GM12878 (cell line): ENCODE measurements around the gene ABCC5. TPM values are rescaled to one million over a fixed set of nuclear protein-coding genes. Genes with fewer than 3 reads are reported as not detected.
A peak's percentile ranks its signal among the peaks of the same experiment; 100 is the strongest.

Experiments used
- ATAC-seq: fragments of 200-7000 bp; cut with Tn5 transposase; 3 replicates; pipeline ENCODE4 v1.9.1; 2020; ENCODE audit warnings: mild to moderate bottlenecking, moderate library complexity
- BruUV-seq: library from RNA; stranded (reverse); fragments of 400-500 nt; replicated peaks from 2 replicates; lab custom pipeline; 2021; lab: Mats Ljungman, UMichigan
- CTCF ChIA-PET: fragments of 300-600 bp; sonication (Branson Sonifier 250); formaldehyde crosslinking; extraction: SDS; loops from one replicate; lab custom pipeline; 2021; ENCODE audit warnings: inconsistent platforms; lab: Yijun Ruan, JAX
- POLR2A ChIA-PET: fragments of 350-600 bp; formaldehyde crosslinking; extraction: SDS; loops from one replicate; lab custom pipeline; 2021; ENCODE audit warnings: inconsistent platforms; lab: Charles Lee
- RAD21 ChIA-PET: fragments of 300-600 bp; sonication (Branson Sonifier 250); formaldehyde crosslinking; loops from one replicate; lab custom pipeline; 2023; ENCODE audit warnings: antibody characterized with exemption; ENCODE audit not compliant: unreplicated experiment; lab: Charles Lee
- SMC1A ChIA-PET: fragments of 300-600 bp; sonication (Branson Sonifier 250); formaldehyde crosslinking; loops from one replicate; lab custom pipeline; 2023; ENCODE audit not compliant: unreplicated experiment, uncharacterized antibody; lab: Charles Lee
- DNase-seq: peaks from one replicate; pipeline ENCODE4 v3.0.0-alpha.2; 2011; ENCODE audit warnings: low read depth, low spot score
- FAIRE-seq: peaks from 3 replicates; lab custom pipeline; 2011; peaks lifted over from hg19 to GRCh38; lab: Jason Lieb, UNC
- H2AFZ ChIP-seq: 2 replicates; pipeline ENCODE4 v1.6.0; 2011; ENCODE audit warnings: low read depth, low read length, control low read depth; ENCODE audit not compliant: control insufficient read depth
- H3K27ac ChIP-seq: 2 replicates; pipeline ENCODE4 v1.5.1; 2011; ENCODE audit warnings: control low read depth; ENCODE audit not compliant: control insufficient read depth, insufficient read depth
- H3K27me3 ChIP-seq, 2 experiments: replicated peaks in 1 of 2; 2 replicates each; pipeline versions ENCODE4 v1.6.0 to v1.6.1; 2011; ENCODE audit warnings: low read length in 1 of 2; ENCODE audit not compliant: control insufficient read depth in 2 of 2, insufficient read depth in 2 of 2
- H3K36me3 ChIP-seq, 2 experiments: 2 replicates each; pipeline ENCODE4 v1.5.1; 2011; ENCODE audit warnings: low read length in 1 of 2; ENCODE audit not compliant: control insufficient read depth in 2 of 2, insufficient read depth in 2 of 2
- H3K4me1 ChIP-seq: 2 replicates; pipeline ENCODE4 v1.6.1; 2011; ENCODE audit warnings: mild to moderate bottlenecking, low read length, moderate library complexity, mixed read lengths; ENCODE audit not compliant: control insufficient read depth, insufficient read depth
- H3K4me2 ChIP-seq: 2 replicates; pipeline ENCODE4 v1.6.0; 2011; ENCODE audit warnings: control low read depth; ENCODE audit not compliant: control insufficient read depth, insufficient read depth
- H3K4me3 ChIP-seq: fragments of 200-600 bp; sonication (generic); 2 replicates; pipeline ENCODE4 v1.5.1; 2016
- H3K79me2 ChIP-seq: 2 replicates; pipeline ENCODE4 v1.6.0; 2011; ENCODE audit warnings: low read length; ENCODE audit not compliant: control insufficient read depth, insufficient read depth
- H3K9ac ChIP-seq: 2 replicates; pipeline ENCODE4 v1.8.0; 2011; ENCODE audit warnings: low read length, control low read depth, mixed read lengths; ENCODE audit not compliant: control insufficient read depth, insufficient read depth
- H3K9me3 ChIP-seq: replicated peaks from 3 replicates; pipeline ENCODE4 v1.5.1; 2011; ENCODE audit warnings: mild to moderate bottlenecking, low read length; ENCODE audit not compliant: control insufficient read depth, insufficient read depth
- H4K20me1 ChIP-seq: 2 replicates; pipeline ENCODE4 v1.6.0; 2011; ENCODE audit not compliant: control insufficient read depth, insufficient read depth
- BHLHE40 ChIP-seq, 2 experiments: fragments of 450-650 bp in 1 of 2; IDR thresholded peaks; 2 replicates each; pipeline ENCODE4 v1.6.1; 2011 to 2017; ENCODE audit warnings: low read depth in 2 of 2, borderline replicate concordance in 1 of 2, improper control_type of control experiment in 1 of 2, low read length in 1 of 2, mild to moderate bottlenecking in 1 of 2
- CBFB ChIP-seq: IDR thresholded peaks from 2 replicates; pipeline ENCODE4 v1.6.1; 2016; ENCODE audit warnings: antibody characterized with exemption, low read depth
- CHD1 ChIP-seq: IDR thresholded peaks from 2 replicates; pipeline ENCODE4 v1.6.1; 2012; ENCODE audit warnings: low read depth, low read length, improper control_type of control experiment
- E2F4 ChIP-seq: IDR thresholded peaks from 2 replicates; pipeline ENCODE4 v1.6.1; 2012; ENCODE audit warnings: low read depth, low read length, improper control_type of control experiment
- EZH2 ChIP-seq: IDR thresholded peaks from 2 replicates; pipeline ENCODE4 v1.6.1; 2012; ENCODE audit warnings: low read depth, mild to moderate bottlenecking, control low read depth, inconsistent platforms, low read length, borderline replicate concordance; ENCODE audit not compliant: control insufficient read depth
- MXI1 ChIP-seq: fragments of 150-350 bp; IDR thresholded peaks from 2 replicates; pipeline ENCODE4 v1.6.1; 2011; ENCODE audit warnings: low read depth, mild to moderate bottlenecking, inconsistent platforms, low read length, improper control_type of control experiment
- WGBS: methylation state at CpG from one replicate; pipeline ENCODE4 v1.1.6; 2016; ENCODE audit warnings: low lambda C conversion rate; ENCODE audit not compliant: insufficient replicate concordance, insufficient coverage; ENCODE audit errors: missing lambda C conversion rate; 5-methylcytosine and 5-hydroxymethylcytosine counted together
- in situ Hi-C: fragments of 300-500 bp; cut with MboI; formaldehyde crosslinking; loops from 9 replicates; pipeline ENCODE4 v1.14.3; 2018; ENCODE audit warnings: mixed read lengths
- intact Hi-C: fragments of 100-400 bp; cut with micrococcal nuclease; formaldehyde crosslinking; loops from one replicate; pipeline ENCODE4 v1.14.2; 2022; ENCODE audit not compliant: unreplicated experiment
- polyA plus RNA-seq, 11 experiments: library from polyadenylated mRNA; depleted of rRNA in 4 of 11; unstranded in 6 of 11; stranded (reverse) in 5 of 11; fragments of >200 nt; fragmentation: Nextera tagmentation in 4 of 11; fragmentation: Illumina TruSeq in 1 of 11; extraction: Ambion mirVana in 4 of 11; extraction: Trizol in 1 of 11; gene quantifications; 1 replicate in 1 of 11; 2 replicates in 10 of 11; pipeline versions ENCODE4 v1.2.1 to v1.2.3, GENCODE V29; 2011 to 2016; ENCODE audit warnings: inconsistent platforms in 2 of 11, missing spikeins in 2 of 11, low read depth in 1 of 11
- total RNA-seq, 4 experiments: library from RNA; depleted of rRNA in 3 of 4; stranded (reverse); fragments of >200 nt in 3 of 4; fragmentation: Illumina TruSeq in 1 of 4; extraction: Trizol in 1 of 4; gene quantifications; 2 replicates each; pipeline versions ENCODE4 v1.2.1 to v1.2.3, GENCODE V29; 2013 to 2021

Gene ABCC5
- total and polyA plus RNA-seq, 10 of the 15 experiments (the other 5 are each of a cell fraction or from before 2014, with no cell fraction given): 6.0 to 17.8 (median 9.7) TPM

- H3K36me3 ChIP-seq: no peaks in the 10 kb centered on the region
- H3K4me3 ChIP-seq: no peak overlapping the region
- H3K79me2 ChIP-seq: no peaks in the 10 kb centered on the region
- TF ChIP-seq E2F4: no peak
- TF ChIP-seq MXI1: no peak
- TF ChIP-seq CHD1: no peak
- no peak for TF ChIP-seq CBFB
- no peak for TF ChIP-seq BHLHE40 (IDR thresholded peaks at IDR 0.05; ENCODE audit: borderline replicate concordance in 1 of 2, low read depth in 2 of 2, low read length in 1 of 2)
- no peak for TF ChIP-seq EZH2
- TF ChIP-seq, all 136 proteins: peak for 0
- ChIA-PET POLR2A (interaction anchor here (1.0 kb wide), 1 partner anchor 117 kb away, joined by 3 read pairs; no protein-coding TSS in a partner anchor), SMC1A (interaction anchor here (0.6 to 3.1 kb wide), 7 partner anchors 9 to 119 kb away, joined by 3 to 32 read pairs (median 3); no protein-coding TSS in a partner anchor), RAD21 (interaction anchor here (0.7 to 5.7 kb wide), 5 partner anchors 10 to 133 kb away, joined by 3 to 42 read pairs (median 6); no protein-coding TSS in a partner anchor), CTCF (interaction anchor here (0.6 to 5.0 kb wide), 12 partner anchors 10 to 249 kb away, joined by 3 to 84 read pairs (median 4); partner anchors contain the start of gene EEF1AKMT4)
- H4K20me1 ChIP-seq: no peaks in the 10 kb centered on the region
- FAIRE-seq (no peak), ATAC-seq (no peak), DNase-seq (no peak)
- H3K9ac ChIP-seq: no peak overlapping the region
- WGBS: 78% methylated on average over 5 of the region's 5 CpGs
- intact Hi-C loops (loop anchor here (2.0 to 10.0 kb wide), 2 partner anchors 111 to 239 kb away; no protein-coding TSS in a partner anchor), in situ Hi-C loops (loop anchor here (5.0 kb wide), 1 partner anchor 124 kb away; no protein-coding TSS in a partner anchor)
- no peak overlapping the region for H3K27ac ChIP-seq
- H2AFZ ChIP-seq: peak overlapping the region; percentile 21; the same call in 1 of the 2 replicates
- peak overlapping the region; percentile 86 for H3K4me2 ChIP-seq
- H3K4me1 ChIP-seq: peaks cover 6% of the 10 kb centered on the region
- H3K9me3 ChIP-seq: no peaks in the 10 kb centered on the region
- no peaks in the 10 kb centered on the region for H3K27me3 ChIP-seq
- BruUV-seq: no TSS peak
Measured at GRCh38 chr3:184016169-184016570, 1.5 kb downstream of the ABCC5 start.
